OCI-LY3 (cell line): ENCODE results near the gene ASB5.
"Not testable (repeated sequence)": the region's sequence is repeated elsewhere in the genome, so short reads cannot be mapped to it uniquely, and the experiment has no call there.

Source experiments
- H2AFZ ChIP-seq: fragments of 200-600, 300-600 bp; shearing (Covaris generic); 2 replicates; pipeline ENCODE4 v1.6.0; 2014; ENCODE audit warnings: antibody characterized with exemption, low read depth, low read length
- H3K27ac ChIP-seq: fragments of 200-600, 300-600 bp; sonication (generic); 2 replicates; pipeline ENCODE4 v1.5.1; 2014; ENCODE audit warnings: mild to moderate bottlenecking, low read length, moderate library complexity, mixed read lengths
- H3K27me3 ChIP-seq: fragments of 200-600, 300-600 bp; sonication (generic); 2 replicates; pipeline ENCODE4 v1.6.1; 2014; ENCODE audit warnings: low read depth, low read length, mixed read lengths
- H3K36me3 ChIP-seq: fragments of 200-600, 300-600 bp; sonication (generic); replicated peaks from 2 replicates; pipeline ENCODE3; 2014; ENCODE audit warnings: low read depth, low read length, mixed read lengths
- H3K4me1 ChIP-seq: fragments of 300-600, 200-600 bp; sonication (generic); 2 replicates; pipeline ENCODE4 v1.6.1; 2014; ENCODE audit warnings: low read length, mixed read lengths
- H3K4me2 ChIP-seq: fragments of 200-600, 300-600 bp; sonication (generic); 2 replicates; pipeline ENCODE4 v1.6.1; 2014; ENCODE audit warnings: low read length, mixed read lengths
- H3K4me3 ChIP-seq: fragments of 300-600, 200-600 bp; sonication (generic); 2 replicates; pipeline ENCODE4 v1.5.1; 2014; ENCODE audit warnings: antibody characterized with exemption, mild to moderate bottlenecking, low read length, moderate library complexity
- H3K79me2 ChIP-seq: fragments of 300-600, 200-600 bp; shearing (Covaris generic); 2 replicates; pipeline ENCODE4 v1.6.1; 2014; ENCODE audit warnings: mild to moderate bottlenecking, low read length, mixed read lengths
- H3K9ac ChIP-seq: fragments of 300-600, 200-600 bp; shearing (Covaris generic); 2 replicates; pipeline ENCODE4 v1.6.0; 2014; ENCODE audit warnings: mild to moderate bottlenecking, low read length, moderate library complexity
- H3K9me3 ChIP-seq: fragments of 200-600, 300-600 bp; shearing (Covaris generic); 2 replicates; pipeline ENCODE4 v1.6.1; 2014; ENCODE audit warnings: low read length, mixed read lengths; ENCODE audit not compliant: insufficient read depth
- H4K20me1 ChIP-seq: fragments of 200-600, 300-600 bp; sonication (generic); 2 replicates; pipeline ENCODE4 v1.6.1; 2016; ENCODE audit warnings: low read length, mixed read lengths; ENCODE audit not compliant: insufficient read depth
- EZH2phosphoT487 ChIP-seq: fragments of 200-600 bp; shearing (Covaris generic); IDR thresholded peaks from 2 replicates; pipeline ENCODE4 v1.6.1; 2018; ENCODE audit warnings: antibody characterized with exemption, mixed run types, low read depth
- TF ChIP-seq, protein P1 (sequence below): fragments of 200-600, 300-600 bp; sonication (generic); IDR thresholded peaks from 2 replicates; pipeline ENCODE4 v1.5.1; 2014; ENCODE audit warnings: antibody characterized with exemption, low read length, low read depth

Gene ASB5

DNA sequence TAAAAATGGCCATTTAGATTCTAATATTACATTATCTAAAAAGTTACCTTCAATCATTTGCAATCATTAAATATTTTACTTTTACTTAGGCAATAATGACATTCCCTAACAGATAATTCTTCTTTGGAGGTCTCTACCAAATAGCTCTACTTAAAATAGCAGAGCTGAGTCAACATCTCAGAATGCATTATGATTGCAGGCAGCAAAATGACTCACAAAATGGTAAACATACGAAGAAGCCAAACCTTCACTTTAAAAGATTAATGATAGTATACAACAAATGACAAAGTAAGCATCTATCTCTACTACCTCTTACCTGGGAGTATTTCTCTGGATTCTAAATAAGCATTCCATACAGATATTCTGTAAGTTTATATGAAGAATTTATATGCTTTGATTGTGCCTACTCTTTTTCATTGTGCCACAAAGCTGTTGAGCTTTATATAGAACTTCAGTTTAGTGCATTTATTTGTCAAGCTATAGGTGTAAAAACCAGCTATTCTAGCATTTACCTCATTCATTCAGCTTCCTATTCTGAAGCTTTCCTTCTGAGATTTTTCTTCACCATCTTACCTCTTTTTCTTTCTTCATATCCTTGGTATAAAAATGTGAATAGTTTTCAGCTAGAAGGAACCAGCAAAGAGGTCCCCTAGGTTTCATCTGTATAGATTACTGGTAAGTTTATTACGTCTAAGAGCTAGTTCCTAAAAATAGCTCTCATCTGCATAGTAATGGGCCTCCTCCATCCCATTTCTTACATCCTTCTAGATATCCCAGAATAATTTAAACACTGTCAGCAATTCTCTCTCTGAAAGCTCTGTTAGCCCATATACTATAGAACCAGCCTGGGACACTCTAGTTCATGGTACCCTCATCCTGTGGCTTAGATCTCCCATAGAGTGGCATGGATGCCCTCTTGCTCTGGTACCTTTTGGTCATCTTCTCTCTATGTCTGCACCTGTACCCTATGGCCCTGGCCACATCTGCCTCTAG is 33.6 kb upstream of the ASB5 start:
- Histone ChIP-seq H3K9ac (no peak overlapping the region), H3K4me1 (peaks cover 5% of the 10 kb centered on the region), H3K4me2 (no peak overlapping the region), H3K36me3 (no peaks in the 10 kb centered on the region), H3K4me3 (no peak overlapping the region), H3K27me3 (no peaks in the 10 kb centered on the region), H3K27ac (no peak overlapping the region), H4K20me1 (no peaks in the 10 kb centered on the region), H3K79me2 (no peaks in the 10 kb centered on the region), H3K9me3 (no peaks in the 10 kb centered on the region), H2AFZ (no peak overlapping the region)
- TF ChIP-seq, protein P1, sequence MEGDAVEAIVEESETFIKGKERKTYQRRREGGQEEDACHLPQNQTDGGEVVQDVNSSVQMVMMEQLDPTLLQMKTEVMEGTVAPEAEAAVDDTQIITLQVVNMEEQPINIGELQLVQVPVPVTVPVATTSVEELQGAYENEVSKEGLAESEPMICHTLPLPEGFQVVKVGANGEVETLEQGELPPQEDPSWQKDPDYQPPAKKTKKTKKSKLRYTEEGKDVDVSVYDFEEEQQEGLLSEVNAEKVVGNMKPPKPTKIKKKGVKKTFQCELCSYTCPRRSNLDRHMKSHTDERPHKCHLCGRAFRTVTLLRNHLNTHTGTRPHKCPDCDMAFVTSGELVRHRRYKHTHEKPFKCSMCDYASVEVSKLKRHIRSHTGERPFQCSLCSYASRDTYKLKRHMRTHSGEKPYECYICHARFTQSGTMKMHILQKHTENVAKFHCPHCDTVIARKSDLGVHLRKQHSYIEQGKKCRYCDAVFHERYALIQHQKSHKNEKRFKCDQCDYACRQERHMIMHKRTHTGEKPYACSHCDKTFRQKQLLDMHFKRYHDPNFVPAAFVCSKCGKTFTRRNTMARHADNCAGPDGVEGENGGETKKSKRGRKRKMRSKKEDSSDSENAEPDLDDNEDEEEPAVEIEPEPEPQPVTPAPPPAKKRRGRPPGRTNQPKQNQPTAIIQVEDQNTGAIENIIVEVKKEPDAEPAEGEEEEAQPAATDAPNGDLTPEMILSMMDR = no peak
- no peak for TF ChIP-seq EZH2phosphoT487

DNA sequence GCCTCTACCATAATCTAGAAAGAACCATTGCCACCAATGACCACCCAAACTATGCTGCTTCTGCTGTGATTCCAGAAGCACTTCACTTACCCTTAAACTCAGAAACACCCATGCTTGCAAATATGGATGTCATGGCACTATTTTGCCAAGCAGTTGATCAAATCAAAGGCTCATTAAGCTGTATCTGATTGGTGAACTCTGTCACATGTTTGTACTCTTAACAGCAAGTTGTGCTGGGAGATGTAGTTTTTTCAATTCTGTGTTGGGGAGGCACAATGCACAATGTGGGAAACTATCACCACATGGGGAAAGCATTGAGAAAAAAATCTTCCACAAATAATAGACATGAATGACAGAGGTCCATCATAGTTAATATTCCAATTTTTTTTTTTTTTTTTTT is 31.5 kb upstream of the ASB5 start:
- H2AFZ ChIP-seq = no peak overlapping the region
- no peak overlapping the region for H3K27ac ChIP-seq
- H3K4me1 ChIP-seq = no peaks in the 10 kb centered on the region
- H4K20me1 ChIP-seq = no peaks in the 10 kb centered on the region
- TF ChIP-seq, protein P1 = no peak
- no peak for TF ChIP-seq EZH2phosphoT487
- H3K9ac ChIP-seq = no peak overlapping the region
- H3K36me3 ChIP-seq = no peaks in the 10 kb centered on the region
- no peak overlapping the region for H3K4me2 ChIP-seq
- no peaks in the 10 kb centered on the region for H3K9me3 ChIP-seq
- H3K27me3 ChIP-seq = no peaks in the 10 kb centered on the region
- H3K4me3 ChIP-seq = no peak overlapping the region
- H3K79me2 ChIP-seq = no peaks in the 10 kb centered on the region

- Histone ChIP-seq H3K4me1 (no peaks in the 10 kb centered on the region), H3K9ac (no peak overlapping the region), H3K27me3 (no peaks in the 10 kb centered on the region), H3K4me3 (no peak overlapping the region), H3K4me2 (no peak overlapping the region), H4K20me1 (no peaks in the 10 kb centered on the region), H3K27ac (no peak overlapping the region), H2AFZ (no peak overlapping the region), H3K36me3 (no peaks in the 10 kb centered on the region), H3K79me2 (no peaks in the 10 kb centered on the region), H3K9me3 (no peaks in the 10 kb centered on the region)
- TF ChIP-seq EZH2phosphoT487 = no peak
- TF ChIP-seq, protein P1 = no peak
Observed at GRCh38 chr4:176300036-176300435, 31.0 kb upstream of the ASB5 start.

- Histone ChIP-seq H3K4me3 (no peak overlapping the region), H3K9ac (no peak overlapping the region), H2AFZ (no peak overlapping the region), H3K27me3 (no peaks in the 10 kb centered on the region), H3K9me3 (no peaks in the 10 kb centered on the region), H3K4me1 (no peaks in the 10 kb centered on the region), H3K4me2 (no peak overlapping the region), H3K36me3 (no peaks in the 10 kb centered on the region), H4K20me1 (no peaks in the 10 kb centered on the region), H3K27ac (no peak overlapping the region), H3K79me2 (no peaks in the 10 kb centered on the region)
- TF ChIP-seq, protein P1 = no peak
- no peak for TF ChIP-seq EZH2phosphoT487
Observed at GRCh38 chr4:176298664-176299063, 29.6 kb upstream of the ASB5 start.

DNA sequence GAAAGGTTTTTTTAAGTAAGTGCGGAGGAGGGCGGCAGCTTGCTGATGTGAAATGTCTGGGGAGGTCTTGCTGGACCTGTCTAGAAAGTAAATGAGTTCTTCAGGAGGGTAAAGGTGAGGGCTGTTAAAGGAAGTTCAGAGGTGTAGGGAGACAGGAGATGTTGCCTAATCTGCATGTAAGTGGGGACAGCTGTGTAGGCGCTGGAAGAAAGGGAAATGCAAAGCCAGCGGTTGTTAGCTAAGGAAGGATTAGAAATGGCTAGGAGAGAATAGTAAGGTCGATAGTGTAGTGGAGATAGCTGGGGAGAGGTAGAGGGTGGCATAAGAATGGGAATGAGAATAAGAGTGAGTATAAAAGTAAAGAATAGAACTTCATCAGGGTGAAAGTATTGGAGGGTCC is 26.9 kb upstream of the ASB5 start:
- not testable (repeated sequence) for H4K20me1 ChIP-seq, H3K9me3 ChIP-seq, H3K4me2 ChIP-seq, H3K4me3 ChIP-seq, H2AFZ ChIP-seq, H3K27me3 ChIP-seq, H3K4me1 ChIP-seq, H3K9ac ChIP-seq, H3K79me2 ChIP-seq, H3K36me3 ChIP-seq, H3K27ac ChIP-seq
